ENCODE data around the gene CFAP20.

Gene CFAP20

DNA sequence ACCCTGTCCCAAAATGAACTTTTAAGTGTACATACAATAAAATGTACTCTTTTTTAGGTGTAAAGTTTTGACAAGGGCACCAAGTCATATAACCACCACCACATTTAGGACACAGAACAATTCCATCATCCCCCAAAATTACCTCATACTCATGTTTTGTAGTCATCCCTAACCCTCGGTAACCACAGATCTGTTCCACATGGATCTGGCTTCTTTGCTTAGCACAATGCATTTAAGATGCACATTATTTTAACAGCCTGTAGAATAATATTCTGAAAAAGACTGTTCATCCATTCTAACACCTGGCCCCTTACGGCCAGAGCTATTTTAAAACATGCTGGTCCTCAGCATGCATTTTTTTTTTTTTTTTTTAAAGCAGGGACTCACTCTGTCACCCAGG, 25.2 kb upstream of the CFAP20 start:
- TF ChIP-seq REST (IDR thresholded peaks at IDR 0.05; ENCODE audit: insufficient replicate concordance, low read depth) (no peak), SPI1 (IDR thresholded peaks at IDR 0.05; ENCODE audit: borderline replicate concordance, low read depth) (no peak), GABPA (IDR thresholded peaks at IDR 0.05; ENCODE audit: low read depth) (no peak)
- no peak for DNase-seq (ENCODE audit: low read depth in 1 of 2, low spot score in 1 of 2)
- H3K27me3 ChIP-seq (ENCODE audit: insufficient read depth, poor library complexity, severe bottlenecking): no peaks in the 10 kb centered on the region
- H3K4me3 ChIP-seq (replicated peaks; ENCODE audit: insufficient read depth, low read length): no peak overlapping the region
- no peak overlapping the region for H3K27ac ChIP-seq (replicated peaks)

GRCh38 chr16:58152246-58152868, 23.2 kb upstream of the CFAP20 start:
- TF ChIP-seq POLR2AphosphoS5 (IDR thresholded peaks at IDR 0.05; ENCODE audit: low read depth) (no peak), GABPA (IDR thresholded peaks at IDR 0.05; ENCODE audit: low read depth) (no peak), REST (IDR thresholded peaks at IDR 0.05; ENCODE audit: insufficient replicate concordance, low read depth) (no peak), SPI1 (IDR thresholded peaks at IDR 0.05; ENCODE audit: borderline replicate concordance, low read depth) (no peak)
- TF ChIP-seq, protein P1, sequence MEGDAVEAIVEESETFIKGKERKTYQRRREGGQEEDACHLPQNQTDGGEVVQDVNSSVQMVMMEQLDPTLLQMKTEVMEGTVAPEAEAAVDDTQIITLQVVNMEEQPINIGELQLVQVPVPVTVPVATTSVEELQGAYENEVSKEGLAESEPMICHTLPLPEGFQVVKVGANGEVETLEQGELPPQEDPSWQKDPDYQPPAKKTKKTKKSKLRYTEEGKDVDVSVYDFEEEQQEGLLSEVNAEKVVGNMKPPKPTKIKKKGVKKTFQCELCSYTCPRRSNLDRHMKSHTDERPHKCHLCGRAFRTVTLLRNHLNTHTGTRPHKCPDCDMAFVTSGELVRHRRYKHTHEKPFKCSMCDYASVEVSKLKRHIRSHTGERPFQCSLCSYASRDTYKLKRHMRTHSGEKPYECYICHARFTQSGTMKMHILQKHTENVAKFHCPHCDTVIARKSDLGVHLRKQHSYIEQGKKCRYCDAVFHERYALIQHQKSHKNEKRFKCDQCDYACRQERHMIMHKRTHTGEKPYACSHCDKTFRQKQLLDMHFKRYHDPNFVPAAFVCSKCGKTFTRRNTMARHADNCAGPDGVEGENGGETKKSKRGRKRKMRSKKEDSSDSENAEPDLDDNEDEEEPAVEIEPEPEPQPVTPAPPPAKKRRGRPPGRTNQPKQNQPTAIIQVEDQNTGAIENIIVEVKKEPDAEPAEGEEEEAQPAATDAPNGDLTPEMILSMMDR (IDR thresholded peaks at IDR 0.05; ENCODE audit: insufficient read depth, low read length): no peak
- DNase-seq (ENCODE audit: low read depth in 1 of 2, low spot score in 1 of 2): no peak

GRCh38 chr16:58148526-58148925, 19.3 kb upstream of the CFAP20 start:
- Histone ChIP-seq H3K4me3 (replicated peaks; ENCODE audit: insufficient read depth, low read length) (no peak overlapping the region), H3K27ac (replicated peaks) (no peak overlapping the region), H3K27me3 (ENCODE audit: insufficient read depth, poor library complexity, severe bottlenecking) (no peaks in the 10 kb centered on the region)
- DNase-seq (ENCODE audit: low read depth in 1 of 2, low spot score in 1 of 2): no peak
- TF ChIP-seq POLR2AphosphoS5 (IDR thresholded peaks at IDR 0.05; ENCODE audit: low read depth): no peak
- TF ChIP-seq, protein P1 (IDR thresholded peaks at IDR 0.05; ENCODE audit: insufficient read depth, low read length): no peak
- no peak for TF ChIP-seq GABPA (IDR thresholded peaks at IDR 0.05; ENCODE audit: low read depth)
- TF ChIP-seq REST (IDR thresholded peaks at IDR 0.05; ENCODE audit: insufficient replicate concordance, low read depth): no peak
- no peak for TF ChIP-seq SPI1 (IDR thresholded peaks at IDR 0.05; ENCODE audit: borderline replicate concordance, low read depth)

More at GRCh38 chr16:58152246-58152868, 23.2 kb upstream of the CFAP20 start:
- H3K27ac ChIP-seq (replicated peaks): no peak overlapping the region
- H3K4me3 ChIP-seq (replicated peaks; ENCODE audit: insufficient read depth, low read length): no peak overlapping the region
- no peaks in the 10 kb centered on the region for H3K27me3 ChIP-seq (ENCODE audit: insufficient read depth, poor library complexity, severe bottlenecking)
